Measurements from ENCODE around the gene GLRX. TPM values are rescaled to one million over a fixed set of nuclear protein-coding genes. Genes with fewer than 3 reads are reported as not detected.

GLRX gene
- total RNA-seq, 1 donor from 2014 or later: 63.3 TPM

DNA sequence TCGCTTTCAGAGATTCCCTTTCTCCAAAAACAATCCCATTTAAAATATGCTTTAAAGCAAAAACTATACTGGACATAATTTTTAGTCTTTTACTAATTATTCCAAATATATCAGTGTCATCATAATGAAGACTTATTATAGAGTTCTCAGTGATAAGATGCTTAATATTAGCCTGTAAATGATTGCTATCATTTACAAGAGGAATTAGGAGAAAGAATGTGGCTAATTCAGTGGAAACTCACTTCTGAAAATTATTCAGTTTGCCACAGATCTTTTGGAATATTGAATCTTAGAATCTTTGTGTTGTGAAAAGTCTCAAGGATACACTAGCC is 24.7 kb upstream of the GLRX start:
- Histone ChIP-seq H3K36me3 (no peaks in the 10 kb centered on the region), H3K4me1 (peaks cover 18% of the 10 kb centered on the region), H3K27me3 (no peaks in the 10 kb centered on the region), H3K4me3 (no peak overlapping the region), H3K9me3 (no peaks in the 10 kb centered on the region), H3K27ac (no peak overlapping the region)
- TF ChIP-seq POLR2A (IDR thresholded peaks at IDR 0.05) (no peak), POLR2AphosphoS5 (IDR thresholded peaks at IDR 0.05; ENCODE audit: insufficient read depth in 1 of 2, low read depth in 1 of 2) (no peak)
- TF ChIP-seq, protein P1, sequence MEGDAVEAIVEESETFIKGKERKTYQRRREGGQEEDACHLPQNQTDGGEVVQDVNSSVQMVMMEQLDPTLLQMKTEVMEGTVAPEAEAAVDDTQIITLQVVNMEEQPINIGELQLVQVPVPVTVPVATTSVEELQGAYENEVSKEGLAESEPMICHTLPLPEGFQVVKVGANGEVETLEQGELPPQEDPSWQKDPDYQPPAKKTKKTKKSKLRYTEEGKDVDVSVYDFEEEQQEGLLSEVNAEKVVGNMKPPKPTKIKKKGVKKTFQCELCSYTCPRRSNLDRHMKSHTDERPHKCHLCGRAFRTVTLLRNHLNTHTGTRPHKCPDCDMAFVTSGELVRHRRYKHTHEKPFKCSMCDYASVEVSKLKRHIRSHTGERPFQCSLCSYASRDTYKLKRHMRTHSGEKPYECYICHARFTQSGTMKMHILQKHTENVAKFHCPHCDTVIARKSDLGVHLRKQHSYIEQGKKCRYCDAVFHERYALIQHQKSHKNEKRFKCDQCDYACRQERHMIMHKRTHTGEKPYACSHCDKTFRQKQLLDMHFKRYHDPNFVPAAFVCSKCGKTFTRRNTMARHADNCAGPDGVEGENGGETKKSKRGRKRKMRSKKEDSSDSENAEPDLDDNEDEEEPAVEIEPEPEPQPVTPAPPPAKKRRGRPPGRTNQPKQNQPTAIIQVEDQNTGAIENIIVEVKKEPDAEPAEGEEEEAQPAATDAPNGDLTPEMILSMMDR (IDR thresholded peaks at IDR 0.05): no peak
- intact Hi-C loops (cut with DNase I): loop anchor here (2.0 to 10.0 kb wide), 2 partner anchors 66 to 202 kb away; partner anchors contain the start of gene RFESD
- no peak for DNase-seq (ENCODE audit: extremely low spot score in 2 of 2)

DNA sequence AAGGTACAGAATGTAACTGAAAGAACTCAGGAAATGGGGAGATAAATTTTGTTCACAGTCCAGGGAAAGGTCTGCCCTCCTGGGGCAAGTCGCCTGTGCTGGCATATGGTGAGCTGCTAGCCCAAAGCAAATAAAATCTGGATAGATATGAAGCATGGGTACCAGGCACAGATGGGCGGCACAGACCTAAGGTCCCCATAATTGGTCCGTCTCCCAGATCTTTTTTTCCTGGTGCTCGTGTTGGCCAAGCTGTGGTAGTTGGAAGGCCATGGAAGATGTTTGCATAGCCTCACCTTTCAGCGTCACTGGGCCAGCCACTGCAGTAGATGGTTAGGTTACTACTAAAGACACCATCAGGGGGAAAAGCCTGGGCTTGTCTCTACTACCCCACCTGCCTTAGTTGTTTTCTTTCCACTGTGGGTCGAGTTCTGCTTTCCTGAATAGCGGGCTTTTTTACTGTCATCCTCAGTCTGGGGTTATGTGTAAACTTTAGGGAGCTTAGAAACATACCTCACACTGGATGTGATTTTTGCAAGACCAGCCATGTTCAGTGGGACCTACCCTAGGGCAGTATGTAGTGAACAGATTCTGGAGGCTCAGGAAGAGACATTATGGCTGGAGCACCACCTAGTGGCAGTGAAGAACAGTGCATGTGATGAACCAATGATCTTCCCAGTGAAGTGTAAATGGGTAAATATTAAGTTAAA is 24.2 kb upstream of the GLRX start:
- Histone ChIP-seq H3K4me1 (peaks cover 19% of the 10 kb centered on the region), H3K27me3 (no peaks in the 10 kb centered on the region), H3K9me3 (no peaks in the 10 kb centered on the region), H3K4me3 (no peak overlapping the region), H3K36me3 (no peaks in the 10 kb centered on the region), H3K27ac (peak overlapping the region; percentile 50)
- TF ChIP-seq POLR2AphosphoS5 (IDR thresholded peaks at IDR 0.05; ENCODE audit: insufficient read depth in 1 of 2, low read depth in 1 of 2) (peak in 1 of 2 donors; percentile 39), POLR2A (IDR thresholded peaks at IDR 0.05) (no peak)
- TF ChIP-seq, protein P1 (IDR thresholded peaks at IDR 0.05): peak; percentile 93 to 95 (median 94)
- no peak for DNase-seq (ENCODE audit: extremely low spot score in 2 of 2)
- intact Hi-C loops (cut with DNase I): loop anchor here (2.0 to 10.0 kb wide), 2 partner anchors 66 to 202 kb away; partner anchors contain the start of gene RFESD

DNA sequence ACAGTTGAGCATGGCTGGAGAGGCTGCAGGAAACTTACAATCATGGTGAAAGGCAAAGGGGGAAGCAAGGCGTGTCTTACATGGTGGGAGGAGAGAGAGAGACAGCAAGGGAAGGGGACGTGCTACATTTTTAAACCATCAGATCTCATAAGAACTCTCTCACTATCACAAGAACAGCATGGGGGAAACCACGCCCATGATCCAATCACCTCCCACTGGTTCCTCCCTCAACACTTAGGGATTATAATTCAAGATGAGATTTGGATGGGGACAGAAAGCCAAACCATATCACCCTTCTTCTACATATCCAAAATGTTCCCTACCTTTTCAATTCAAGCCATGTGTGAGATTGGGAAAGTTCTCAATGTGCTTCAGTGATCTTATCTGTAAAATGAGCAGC is 22.9 kb upstream of the GLRX start:
- no peak for DNase-seq (ENCODE audit: extremely low spot score in 2 of 2)
- intact Hi-C loops (cut with DNase I): loop anchor here (10.0 kb wide), 1 partner anchor 201 kb away; the partner anchor contains the start of gene RFESD
- TF ChIP-seq, protein P1 (IDR thresholded peaks at IDR 0.05): no peak
- TF ChIP-seq POLR2AphosphoS5 (IDR thresholded peaks at IDR 0.05; ENCODE audit: insufficient read depth in 1 of 2, low read depth in 1 of 2): no peak
- TF ChIP-seq POLR2A (IDR thresholded peaks at IDR 0.05): no peak
- no peak overlapping the region for H3K4me3 ChIP-seq
- no peaks in the 10 kb centered on the region for H3K9me3 ChIP-seq
- no peaks in the 10 kb centered on the region for H3K36me3 ChIP-seq
- H3K27ac ChIP-seq: peak overlapping the region; percentile 50
- H3K4me1 ChIP-seq: peaks cover 19% of the 10 kb centered on the region
- H3K27me3 ChIP-seq: no peaks in the 10 kb centered on the region

DNA sequence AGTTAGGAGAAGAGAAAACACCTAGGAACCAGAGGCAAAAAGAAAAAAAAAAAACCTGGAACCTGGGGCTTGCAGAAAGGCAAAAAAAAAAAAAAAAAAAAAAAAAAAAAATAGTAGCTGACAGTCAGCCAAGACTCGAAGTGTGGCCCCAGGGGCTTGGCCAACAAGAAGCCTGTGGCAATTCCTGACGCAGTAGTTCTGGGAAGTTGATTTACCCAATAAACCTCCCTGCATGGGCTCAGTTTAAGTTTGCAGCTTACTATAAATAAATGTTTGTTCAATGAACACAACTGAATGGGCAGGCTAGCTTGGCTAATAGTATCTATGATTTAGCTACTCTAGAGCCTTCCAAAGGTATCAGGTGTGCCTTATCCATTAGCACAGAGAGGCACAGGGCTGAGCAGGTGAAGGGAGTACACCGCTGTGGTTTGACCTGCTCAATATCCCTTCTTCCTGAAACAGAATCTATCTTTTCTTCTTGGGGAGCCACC is 21.3 kb upstream of the GLRX start:
- DNase-seq (ENCODE audit: extremely low spot score in 2 of 2): peak in 1 of 2 donors; percentile 88
- no peaks in the 10 kb centered on the region for H3K9me3 ChIP-seq
- H3K27ac ChIP-seq: peak overlapping the region; percentile 52
- no peaks in the 10 kb centered on the region for H3K36me3 ChIP-seq
- peaks cover 19% of the 10 kb centered on the region for H3K4me1 ChIP-seq
- no peak for TF ChIP-seq POLR2AphosphoS5 (IDR thresholded peaks at IDR 0.05; ENCODE audit: insufficient read depth in 1 of 2, low read depth in 1 of 2)
- TF ChIP-seq POLR2A (IDR thresholded peaks at IDR 0.05): no peak
- TF ChIP-seq, protein P1 (IDR thresholded peaks at IDR 0.05): no peak
- H3K27me3 ChIP-seq: no peaks in the 10 kb centered on the region
- intact Hi-C loops (cut with DNase I): loop anchor here (2.0 to 10.0 kb wide), 2 partner anchors 21 to 199 kb away; partner anchors contain the start of genes GLRX and RFESD
- no peak overlapping the region for H3K4me3 ChIP-seq

All from vagina (tissue), 2 donors.